ENCODE results near the gene RSPH9. TPM values are rescaled to one million over a fixed set of nuclear protein-coding genes. Genes with fewer than 3 reads are reported as not detected.

RSPH9 gene, protein sequence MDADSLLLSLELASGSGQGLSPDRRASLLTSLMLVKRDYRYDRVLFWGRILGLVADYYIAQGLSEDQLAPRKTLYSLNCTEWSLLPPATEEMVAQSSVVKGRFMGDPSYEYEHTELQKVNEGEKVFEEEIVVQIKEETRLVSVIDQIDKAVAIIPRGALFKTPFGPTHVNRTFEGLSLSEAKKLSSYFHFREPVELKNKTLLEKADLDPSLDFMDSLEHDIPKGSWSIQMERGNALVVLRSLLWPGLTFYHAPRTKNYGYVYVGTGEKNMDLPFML
- under 1 TPM in 1 of 2 donors, not detected in 1; 0.12 TPM for total RNA-seq

DNA sequence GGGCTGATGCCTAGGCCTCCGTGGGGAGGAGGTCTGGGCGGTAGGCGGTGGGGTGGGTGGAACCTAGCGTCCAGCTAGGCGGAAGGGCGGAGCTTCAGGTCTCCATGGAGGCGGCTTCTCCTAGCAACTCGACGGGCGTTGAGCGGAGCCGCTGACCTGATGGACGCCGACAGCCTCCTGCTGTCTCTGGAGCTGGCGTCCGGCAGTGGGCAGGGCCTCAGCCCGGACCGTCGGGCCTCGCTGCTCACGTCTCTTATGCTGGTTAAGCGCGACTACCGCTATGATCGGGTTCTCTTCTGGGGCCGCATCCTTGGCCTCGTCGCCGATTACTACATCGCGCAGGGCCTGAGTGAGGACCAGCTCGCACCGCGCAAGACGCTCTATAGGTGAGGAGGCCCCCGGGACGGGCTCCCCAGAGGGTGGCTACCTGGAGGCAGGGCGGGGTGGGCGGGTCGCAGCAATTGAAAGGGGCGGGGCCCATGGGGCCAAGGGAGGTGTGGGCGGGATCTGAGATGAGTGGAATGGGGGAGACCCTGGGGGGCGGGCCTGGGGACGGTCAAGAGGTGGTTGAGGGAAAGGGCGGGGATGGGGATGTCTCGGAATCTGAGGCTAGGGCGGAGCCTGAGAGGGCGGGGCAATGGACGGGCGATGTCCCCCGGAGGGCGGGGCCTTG, at the start of gene RSPH9:
Gene RSPH9 (plus strand): TSS at position 97 of the 673 bp plus-strand sequence. CDS start 63 bp downstream, at position 160.
- DNase-seq: peak; percentile 80 to 83
- Mint-ChIP-seq H3K27me3 (ENCODE audit: low read depth) (no peaks in the 10 kb centered on the region), H3K27ac (peak within 1 kb of the TSS; percentile 67), H3K9me3 (no peaks in the 10 kb centered on the region), H3K4me3 (peak within 1 kb of the TSS; percentile 82 to 89), H3K36me3 (ENCODE audit: insufficient read depth in 2 of 2) (peaks cover 3 to 4% of the 10 kb centered on the region in 2 donors), H3K4me1 (ENCODE audit: low read depth) (peaks cover 31% of the 10 kb centered on the region)
- peak; percentile 89 to 91 for ATAC-seq (replicated peaks in 1 of 2)

DNA sequence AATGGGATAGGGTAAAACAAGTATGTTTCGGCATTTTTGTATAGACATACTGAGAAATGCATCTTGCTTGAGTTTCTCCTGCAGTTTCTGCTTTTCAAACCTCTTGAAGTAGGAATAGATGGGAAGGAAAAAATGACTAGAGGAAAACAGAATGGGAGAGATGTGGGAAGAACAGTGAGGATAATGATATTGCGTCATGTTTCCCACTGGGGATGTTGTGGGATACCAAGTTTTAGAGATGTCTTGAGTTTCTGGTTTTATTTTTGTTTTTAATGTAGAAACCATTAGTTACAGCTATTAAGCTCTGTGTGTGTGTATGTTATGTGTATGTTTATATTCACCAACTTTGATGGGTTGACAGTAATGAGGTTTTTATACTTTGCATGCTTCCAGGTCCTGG, 44.2 kb upstream of the RSPH9 start:
- Mint-ChIP-seq H3K9me3 (no peaks in the 10 kb centered on the region), H3K27me3 (ENCODE audit: low read depth) (no peaks in the 10 kb centered on the region), H3K4me3 (no peak overlapping the region), H3K36me3 (ENCODE audit: insufficient read depth in 2 of 2) (peaks cover 7 to 25% of the 10 kb centered on the region in 2 donors), H3K27ac (no peak overlapping the region), H3K4me1 (ENCODE audit: low read depth) (no peaks in the 10 kb centered on the region)
- DNase-seq: no peak
- no peak for ATAC-seq (replicated peaks in 1 of 2)

DNA sequence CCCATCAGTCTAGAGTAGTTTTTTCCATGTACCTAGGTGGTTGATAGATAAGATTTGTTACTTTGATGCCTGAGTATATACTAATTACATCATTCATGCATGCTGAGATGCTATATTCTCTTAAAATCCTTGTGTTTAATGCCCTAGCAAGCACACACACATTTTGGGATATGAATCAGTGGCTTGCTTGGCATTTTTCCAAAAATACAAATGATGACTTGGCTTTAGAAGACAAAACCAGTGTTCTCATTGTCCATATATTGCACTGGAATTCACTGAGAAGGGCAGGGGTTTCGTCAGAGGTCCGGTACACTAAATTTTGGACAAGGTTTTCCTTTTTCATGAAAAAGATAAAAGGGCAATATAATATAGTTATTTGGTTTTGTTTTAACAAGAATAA, 40.7 kb upstream of the RSPH9 start:
- no peak overlapping the region for H3K4me3 Mint-ChIP-seq
- H3K27ac Mint-ChIP-seq: no peak overlapping the region
- H3K36me3 Mint-ChIP-seq (ENCODE audit: insufficient read depth in 2 of 2): peaks cover 12 to 35% of the 10 kb centered on the region in 2 donors
- ATAC-seq (replicated peaks in 1 of 2) (no peak), DNase-seq (no peak)
- no peaks in the 10 kb centered on the region for H3K9me3 Mint-ChIP-seq
- no peaks in the 10 kb centered on the region for H3K27me3 Mint-ChIP-seq (ENCODE audit: low read depth)
- H3K4me1 Mint-ChIP-seq (ENCODE audit: low read depth): peaks cover 4% of the 10 kb centered on the region

DNA sequence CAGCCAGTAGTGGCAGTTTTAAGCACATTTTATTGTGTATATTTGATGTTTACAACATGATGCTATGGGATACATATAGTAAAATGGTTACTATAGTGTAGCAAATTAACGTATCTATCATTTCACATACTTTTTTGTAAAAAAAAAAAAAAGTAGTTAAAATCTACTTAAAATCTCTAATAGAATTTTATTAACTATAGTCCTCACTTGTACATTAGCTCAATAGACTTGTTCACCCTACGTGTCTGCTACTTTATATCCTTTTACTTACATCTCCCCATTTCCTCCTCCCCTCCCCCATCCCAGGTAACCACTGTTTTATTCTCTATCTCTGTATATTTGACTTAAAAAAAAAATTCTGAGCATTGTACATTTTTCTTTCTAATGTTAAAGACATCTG, 38.8 kb upstream of the RSPH9 start:
- peaks cover 14 to 32% of the 10 kb centered on the region in 2 donors for H3K36me3 Mint-ChIP-seq (ENCODE audit: insufficient read depth in 2 of 2)
- ATAC-seq (replicated peaks in 1 of 2) (no peak), DNase-seq (no peak)
- no peaks in the 10 kb centered on the region for H3K9me3 Mint-ChIP-seq
- no peak overlapping the region for H3K4me3 Mint-ChIP-seq
- H3K27ac Mint-ChIP-seq: no peak overlapping the region
- no peaks in the 10 kb centered on the region for H3K27me3 Mint-ChIP-seq (ENCODE audit: low read depth)
- peaks cover 4% of the 10 kb centered on the region for H3K4me1 Mint-ChIP-seq (ENCODE audit: low read depth)

DNA sequence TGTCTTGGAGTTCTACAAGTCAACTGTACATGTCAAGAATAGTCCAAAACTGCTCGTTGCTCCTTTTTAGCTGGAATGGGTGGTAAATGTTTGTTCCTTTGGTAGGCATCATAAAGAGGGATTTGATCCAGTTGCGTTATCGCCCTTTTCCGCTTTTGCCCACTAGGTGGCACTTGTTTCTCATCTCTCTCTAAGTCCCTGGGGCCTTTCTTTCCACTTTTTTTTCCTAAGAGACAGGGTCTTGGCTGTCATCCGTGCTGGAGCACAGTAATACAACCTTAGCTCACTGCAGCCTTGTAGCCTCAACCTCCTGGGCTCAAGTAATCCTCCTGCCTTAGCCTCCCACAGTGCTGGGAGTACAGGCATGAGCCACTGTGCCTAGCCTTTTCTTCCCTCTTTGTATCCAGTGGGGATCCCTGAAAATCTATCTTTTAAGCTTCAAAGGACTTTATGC, 36.5 kb upstream of the RSPH9 start:
- peaks cover 4% of the 10 kb centered on the region for H3K4me1 Mint-ChIP-seq (ENCODE audit: low read depth)
- H3K36me3 Mint-ChIP-seq (ENCODE audit: insufficient read depth in 2 of 2): peaks cover 12 to 29% of the 10 kb centered on the region in 2 donors
- no peak overlapping the region for H3K4me3 Mint-ChIP-seq
- peak overlapping the region; percentile 2 for H3K27ac Mint-ChIP-seq
- H3K9me3 Mint-ChIP-seq: no peaks in the 10 kb centered on the region
- no peaks in the 10 kb centered on the region for H3K27me3 Mint-ChIP-seq (ENCODE audit: low read depth)
- DNase-seq (peak; percentile 55 to 58), ATAC-seq (replicated peaks in 1 of 2) (no peak)

DNA sequence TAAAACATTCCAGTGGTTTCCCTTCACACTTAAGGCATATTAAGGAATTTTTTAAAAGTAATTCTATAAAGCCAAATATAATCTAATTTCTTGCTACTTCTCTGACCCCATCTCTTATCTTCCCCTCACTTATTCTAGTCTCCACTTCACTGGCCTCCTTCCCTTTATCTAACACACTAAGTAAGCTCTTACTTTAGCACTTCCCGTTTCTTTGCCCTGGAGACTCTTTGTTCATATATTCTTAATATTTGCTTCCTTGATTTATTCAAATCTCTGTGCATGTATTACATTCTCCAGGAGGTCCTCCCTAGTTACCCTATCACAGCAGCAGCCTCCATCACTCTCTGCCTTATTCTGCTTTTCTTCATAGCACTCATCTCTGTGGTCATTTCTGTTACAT, 36.0 kb upstream of the RSPH9 start:
- ATAC-seq (replicated peaks in 1 of 2) (no peak), DNase-seq (no peak)
- Mint-ChIP-seq H3K4me3 (no peak overlapping the region), H3K27me3 (ENCODE audit: low read depth) (no peaks in the 10 kb centered on the region), H3K4me1 (ENCODE audit: low read depth) (peaks cover 4% of the 10 kb centered on the region), H3K36me3 (ENCODE audit: insufficient read depth in 2 of 2) (peaks cover 14 to 33% of the 10 kb centered on the region in 2 donors), H3K9me3 (no peaks in the 10 kb centered on the region), H3K27ac (peak overlapping the region; percentile 2)

DNA sequence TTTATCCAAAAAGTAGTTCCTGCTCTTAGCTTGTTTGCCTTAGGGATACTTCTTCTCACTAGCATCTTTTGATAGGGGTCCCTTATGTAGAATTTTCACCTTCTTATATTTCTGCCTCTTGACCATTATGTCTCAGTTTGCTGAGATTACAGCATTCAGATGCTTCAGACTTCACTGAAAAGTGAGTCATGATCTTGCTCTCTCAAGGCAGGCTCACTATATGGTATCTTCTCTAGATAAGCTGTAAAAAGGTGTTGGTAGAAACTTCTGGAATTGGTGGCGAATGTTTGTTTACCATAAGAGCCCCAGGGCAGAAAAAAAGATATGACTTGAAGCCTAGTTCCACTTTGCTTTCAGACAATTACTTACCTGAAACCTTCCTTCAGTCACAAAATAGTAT, 35.4 kb upstream of the RSPH9 start:
- Mint-ChIP-seq H3K9me3 (no peaks in the 10 kb centered on the region), H3K36me3 (ENCODE audit: insufficient read depth in 2 of 2) (peaks cover 11 to 30% of the 10 kb centered on the region in 2 donors), H3K4me3 (no peak overlapping the region), H3K27me3 (ENCODE audit: low read depth) (no peaks in the 10 kb centered on the region), H3K4me1 (ENCODE audit: low read depth) (peaks cover 4% of the 10 kb centered on the region), H3K27ac (peak overlapping the region; percentile 48)
- DNase-seq (no peak), ATAC-seq (replicated peaks in 1 of 2) (no peak)

DNA sequence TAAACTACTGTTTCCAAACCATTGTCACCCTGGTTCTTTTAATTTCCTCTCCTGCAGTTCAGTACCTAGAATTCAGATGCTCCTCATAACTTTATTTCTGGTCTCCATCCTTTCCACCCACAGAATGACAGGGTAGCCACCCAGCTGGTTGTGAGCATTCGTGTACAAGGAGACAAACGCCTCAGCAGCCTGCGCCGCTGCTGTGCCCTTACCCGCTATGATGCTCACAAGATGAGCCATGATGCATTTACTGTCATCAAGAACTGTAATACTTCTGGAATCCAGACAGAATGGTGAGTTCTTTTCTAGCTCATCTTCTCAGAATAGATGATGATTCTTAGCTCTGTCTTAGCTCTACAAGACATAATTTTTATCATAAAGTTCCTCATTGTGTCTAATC, 34.4 kb upstream of the RSPH9 start:
- Mint-ChIP-seq H3K36me3 (ENCODE audit: insufficient read depth in 2 of 2) (peaks cover 11 to 26% of the 10 kb centered on the region in 2 donors), H3K4me3 (no peak overlapping the region), H3K4me1 (ENCODE audit: low read depth) (peaks cover 4% of the 10 kb centered on the region), H3K27ac (peak overlapping the region; percentile 56), H3K9me3 (no peaks in the 10 kb centered on the region), H3K27me3 (ENCODE audit: low read depth) (no peaks in the 10 kb centered on the region)
- DNase-seq (no peak), ATAC-seq (replicated peaks in 1 of 2) (no peak)

DNA sequence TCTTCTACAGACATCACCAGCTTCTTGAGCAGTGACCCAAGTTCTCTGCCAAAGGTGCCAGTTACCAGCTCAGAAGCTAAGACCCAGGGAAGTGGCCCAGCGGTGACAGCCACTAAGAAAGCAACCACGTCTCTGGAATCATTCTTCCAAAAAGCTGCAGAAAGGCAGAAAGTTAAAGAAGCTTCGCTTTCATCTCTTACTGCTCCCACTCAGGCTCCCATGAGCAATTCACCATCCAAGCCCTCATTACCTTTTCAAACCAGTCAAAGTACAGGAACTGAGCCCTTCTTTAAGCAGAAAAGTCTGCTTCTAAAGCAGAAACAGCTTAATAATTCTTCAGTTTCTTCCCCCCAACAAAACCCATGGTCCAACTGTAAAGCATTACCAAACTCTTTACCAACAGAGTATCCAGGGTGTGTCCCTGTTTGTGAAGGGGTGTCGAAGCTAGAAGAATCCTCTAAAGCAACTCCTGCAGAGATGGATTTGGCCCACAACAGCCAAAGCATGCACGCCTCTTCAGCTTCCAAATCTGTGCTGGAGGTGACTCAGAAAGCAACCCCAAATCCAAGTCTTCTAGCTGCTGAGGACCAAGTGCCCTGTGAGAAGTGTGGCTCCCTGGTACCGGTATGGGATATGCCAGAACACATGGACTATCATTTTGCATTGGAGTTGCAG, 31.0 kb upstream of the RSPH9 start:
- ATAC-seq (replicated peaks in 1 of 2) (no peak), DNase-seq (no peak)
- Mint-ChIP-seq H3K4me1 (ENCODE audit: low read depth) (no peaks in the 10 kb centered on the region), H3K4me3 (no peak overlapping the region), H3K27ac (peak overlapping the region; percentile 2), H3K27me3 (ENCODE audit: low read depth) (no peaks in the 10 kb centered on the region), H3K9me3 (no peaks in the 10 kb centered on the region), H3K36me3 (ENCODE audit: insufficient read depth in 2 of 2) (peaks cover 7 to 19% of the 10 kb centered on the region in 2 donors)

DNA sequence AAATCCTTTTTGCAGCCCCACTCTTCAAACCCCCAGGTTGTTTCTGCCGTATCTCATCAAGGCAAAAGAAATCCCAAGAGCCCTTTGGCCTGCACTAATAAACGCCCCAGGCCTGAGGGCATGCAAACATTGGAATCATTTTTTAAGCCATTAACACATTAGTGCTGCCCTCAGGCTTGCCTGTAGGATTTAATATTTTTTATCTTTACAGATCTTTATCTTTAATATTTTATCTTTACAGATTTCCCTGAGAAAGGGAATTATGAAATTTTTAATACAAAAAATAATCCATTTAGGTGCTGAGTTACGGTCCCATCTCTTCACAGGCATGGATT, 30.5 kb upstream of the RSPH9 start:
- no peaks in the 10 kb centered on the region for H3K27me3 Mint-ChIP-seq (ENCODE audit: low read depth)
- no peaks in the 10 kb centered on the region for H3K4me1 Mint-ChIP-seq (ENCODE audit: low read depth)
- peaks cover 7 to 20% of the 10 kb centered on the region in 2 donors for H3K36me3 Mint-ChIP-seq (ENCODE audit: insufficient read depth in 2 of 2)
- no peak for ATAC-seq (replicated peaks in 1 of 2)
- no peaks in the 10 kb centered on the region for H3K9me3 Mint-ChIP-seq
- no peak overlapping the region for H3K27ac Mint-ChIP-seq
- H3K4me3 Mint-ChIP-seq: no peak overlapping the region
- DNase-seq: no peak

DNA sequence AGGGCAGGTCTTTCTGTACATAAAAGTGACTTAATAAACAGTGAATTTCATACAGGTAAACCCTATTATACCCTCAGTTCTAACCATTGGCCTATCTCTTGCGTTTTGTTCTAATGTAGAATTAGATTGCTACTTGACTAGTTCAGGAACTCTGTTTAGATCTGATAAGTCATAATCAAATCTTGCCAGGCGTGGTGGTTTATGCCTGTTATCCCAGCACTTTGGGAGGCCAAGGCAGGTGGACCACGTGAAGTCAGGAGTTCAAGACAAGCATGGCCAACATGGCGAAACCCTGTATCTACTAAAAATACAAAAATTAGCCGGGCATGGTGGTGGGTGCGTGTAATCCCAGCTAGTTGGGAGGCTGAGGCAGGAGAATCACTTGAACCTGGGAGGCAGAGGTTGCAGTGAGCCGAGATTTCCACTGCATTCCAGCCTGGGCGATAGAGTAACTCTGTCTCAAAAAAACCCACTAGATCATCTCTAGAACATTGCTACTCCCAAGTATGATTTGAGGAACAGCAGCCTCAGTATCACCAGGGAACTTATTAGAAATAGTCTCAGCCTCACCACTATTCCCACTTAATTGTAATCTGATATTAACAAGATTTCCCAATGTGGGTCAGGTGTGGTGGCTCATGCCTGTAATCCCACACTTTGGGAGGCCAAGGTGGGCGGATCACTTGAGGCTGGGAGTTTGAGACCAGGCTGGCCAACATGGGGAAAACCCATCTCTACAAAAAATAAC, 27.9 kb upstream of the RSPH9 start:
- no peak for ATAC-seq (replicated peaks in 1 of 2)
- DNase-seq: no peak
- Mint-ChIP-seq H3K27me3 (ENCODE audit: low read depth) (no peaks in the 10 kb centered on the region), H3K4me1 (ENCODE audit: low read depth) (no peaks in the 10 kb centered on the region), H3K9me3 (no peaks in the 10 kb centered on the region), H3K27ac (peak overlapping the region; percentile 77), H3K4me3 (no peak overlapping the region), H3K36me3 (ENCODE audit: insufficient read depth in 2 of 2) (peaks cover 2 to 15% of the 10 kb centered on the region in 2 donors)

DNA sequence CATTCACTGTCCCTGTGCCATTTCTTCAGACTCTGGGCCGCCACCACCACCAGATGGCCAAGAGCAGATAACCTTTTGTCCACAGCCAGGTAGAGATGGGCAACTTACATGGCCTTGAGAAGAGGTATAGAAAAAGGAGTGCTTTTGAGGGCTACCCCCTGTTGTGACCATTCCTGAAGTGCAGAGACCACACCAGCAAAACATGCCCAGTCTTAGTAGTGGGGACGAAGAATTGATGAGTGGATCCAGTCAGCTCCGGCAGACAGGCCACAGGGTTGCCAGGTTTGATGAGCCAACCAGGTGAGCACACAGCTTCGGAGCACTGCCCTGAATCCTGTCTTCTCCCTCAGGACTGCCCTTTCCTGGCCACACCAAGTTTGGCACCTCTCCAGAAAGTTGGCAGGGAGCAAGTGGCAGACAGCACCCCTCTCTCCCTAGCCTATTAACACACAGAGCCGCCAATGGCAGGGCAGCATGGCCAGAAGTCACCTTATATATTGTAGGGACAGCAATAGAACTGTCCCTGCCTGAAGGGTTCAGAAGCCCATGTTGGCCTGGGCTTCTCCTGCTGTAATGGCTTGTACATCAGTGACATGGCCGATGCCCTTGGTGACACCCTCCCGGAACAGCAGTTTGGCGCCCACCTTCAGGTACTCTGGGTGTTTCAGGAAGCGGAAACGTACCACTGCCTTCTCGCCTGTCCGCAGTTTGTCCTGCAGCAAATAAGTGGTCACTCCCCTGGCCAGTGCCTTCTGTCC, 23.6 kb upstream of the RSPH9 start:
- H3K27me3 Mint-ChIP-seq (ENCODE audit: low read depth): no peaks in the 10 kb centered on the region
- H3K36me3 Mint-ChIP-seq (ENCODE audit: insufficient read depth in 2 of 2): peaks cover 16 to 28% of the 10 kb centered on the region in 2 donors
- DNase-seq: no peak
- H3K4me1 Mint-ChIP-seq (ENCODE audit: low read depth): peaks cover 5% of the 10 kb centered on the region
- no peak overlapping the region for H3K4me3 Mint-ChIP-seq
- H3K9me3 Mint-ChIP-seq: no peaks in the 10 kb centered on the region
- H3K27ac Mint-ChIP-seq: peak overlapping the region; percentile 38
- ATAC-seq (replicated peaks in 1 of 2): peak; percentile 12 to 14

All from activated T-cell treated with anti-CD3 and anti-CD28 coated beads, Interleukin-2, amount 50 U/mL, for 72 hours (primary cell).